ENCODE data around the gene CTAGE4.
"Not testable (repeated sequence)": the region's sequence is repeated elsewhere in the genome, so short reads cannot be mapped to it uniquely, and the experiment has no call there.

Gene CTAGE4

GRCh38 chr7:144217200-144217599 is 33.9 kb downstream of the CTAGE4 start:
- not testable (repeated sequence) for DNase-seq

- DNase-seq = not testable (repeated sequence)
Measured at GRCh38 chr7:144218581-144218980, 35.3 kb downstream of the CTAGE4 start.

- DNase-seq = not testable (repeated sequence)
Measured at GRCh38 chr7:144219149-144219548, 35.9 kb downstream of the CTAGE4 start.

- DNase-seq = not testable (repeated sequence)
Measured at GRCh38 chr7:144220531-144220930, 37.3 kb downstream of the CTAGE4 start.

GRCh38 chr7:144223675-144224074 is 40.4 kb downstream of the CTAGE4 start:
- DNase-seq = not testable (repeated sequence)

GRCh38 chr7:144226866-144227265 is 43.6 kb downstream of the CTAGE4 start:
- not testable (repeated sequence) for DNase-seq

GRCh38 chr7:144228810-144229209 is 45.5 kb downstream of the CTAGE4 start:
- DNase-seq = not testable (repeated sequence)

GRCh38 chr7:144231027-144231426 is 47.8 kb downstream of the CTAGE4 start:
- not testable (repeated sequence) for DNase-seq

- not testable (repeated sequence) for DNase-seq
Measured at GRCh38 chr7:144233039-144233438, 49.8 kb downstream of the CTAGE4 start.

Data from NCI-H187 (cell line).